ENCODE results near the gene ANKRD55. TPM values are rescaled to one million over a fixed set of nuclear protein-coding genes. Genes with fewer than 3 reads are reported as not detected.

The ANKRD55 gene
- total and polyA plus RNA-seq, 9 of the 15 experiments (the other 6 are each of a cell fraction or from before 2014, with no cell fraction given): 3.4 to 10.6 (median 6.5) TPM

GRCh38 chr5:56269216-56269927 is 36.2 kb upstream of the ANKRD55 start (continued):
- TF ChIP-seq PBX2 (CRISPR knock-in tag; IDR thresholded peaks at IDR 0.05; ENCODE audit: low read depth): no peak
- TF ChIP-seq PBX2 (tag; conservative IDR thresholded peaks at IDR 0.05; ENCODE audit: low read depth): peak; percentile 72
- TF ChIP-seq CTCF (IDR thresholded peaks at IDR 0.05 in 2 of 3, conservative IDR thresholded peaks at IDR 0.05 in 1 of 3; ENCODE audit: insufficient read depth in 2 of 3, low read depth in 1 of 3, low read length in 3 of 3): peak; percentile 42 to 58 (median 56); a peak in 5 of 6 replicates
- TF ChIP-seq MEIS2 (IDR thresholded peaks at IDR 0.05; ENCODE audit: partially characterized antibody): peak; percentile 85
- peak; percentile 54 to 65 for TF ChIP-seq RAD21 (CRISPR knock-in tag; conservative IDR thresholded peaks at IDR 0.05 in 1 of 2, IDR thresholded peaks at IDR 0.05 in 1 of 2)

All from K562 (cell line).